ENCODE results near the gene SLC2A13.

DNA sequence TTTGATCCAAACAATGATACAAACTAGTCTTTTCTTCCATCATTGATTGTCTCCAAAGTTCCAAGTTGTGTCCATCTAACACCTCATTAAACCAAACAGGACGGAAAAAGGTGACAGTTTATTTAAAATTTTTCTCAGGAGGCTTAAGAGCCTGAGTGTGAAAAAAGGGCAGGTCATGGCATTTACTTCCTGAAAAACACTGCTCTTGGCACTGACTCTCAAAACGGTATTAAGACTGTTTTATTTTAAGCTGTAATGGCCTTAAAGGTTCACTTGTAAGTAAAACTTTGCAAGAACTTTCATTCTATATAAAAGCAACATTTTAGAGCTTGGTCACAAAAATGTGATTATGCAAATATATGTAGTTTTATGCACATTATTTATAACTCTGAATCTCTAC is 222.5 kb downstream of the SLC2A13 start:
- TF ChIP-seq POLR2A (IDR thresholded peaks at IDR 0.05) (no peak), POLR2AphosphoS5 (IDR thresholded peaks at IDR 0.05) (no peak)
- TF ChIP-seq, protein P1, sequence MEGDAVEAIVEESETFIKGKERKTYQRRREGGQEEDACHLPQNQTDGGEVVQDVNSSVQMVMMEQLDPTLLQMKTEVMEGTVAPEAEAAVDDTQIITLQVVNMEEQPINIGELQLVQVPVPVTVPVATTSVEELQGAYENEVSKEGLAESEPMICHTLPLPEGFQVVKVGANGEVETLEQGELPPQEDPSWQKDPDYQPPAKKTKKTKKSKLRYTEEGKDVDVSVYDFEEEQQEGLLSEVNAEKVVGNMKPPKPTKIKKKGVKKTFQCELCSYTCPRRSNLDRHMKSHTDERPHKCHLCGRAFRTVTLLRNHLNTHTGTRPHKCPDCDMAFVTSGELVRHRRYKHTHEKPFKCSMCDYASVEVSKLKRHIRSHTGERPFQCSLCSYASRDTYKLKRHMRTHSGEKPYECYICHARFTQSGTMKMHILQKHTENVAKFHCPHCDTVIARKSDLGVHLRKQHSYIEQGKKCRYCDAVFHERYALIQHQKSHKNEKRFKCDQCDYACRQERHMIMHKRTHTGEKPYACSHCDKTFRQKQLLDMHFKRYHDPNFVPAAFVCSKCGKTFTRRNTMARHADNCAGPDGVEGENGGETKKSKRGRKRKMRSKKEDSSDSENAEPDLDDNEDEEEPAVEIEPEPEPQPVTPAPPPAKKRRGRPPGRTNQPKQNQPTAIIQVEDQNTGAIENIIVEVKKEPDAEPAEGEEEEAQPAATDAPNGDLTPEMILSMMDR (IDR thresholded peaks at IDR 0.05 in 8 of 11, conservative IDR thresholded peaks at IDR 0.05 in 3 of 11): no peak
